Activated T-helper 1 cell treated with anti-CD3 and anti-CD28 coated beads, Interleukin-2, amount 50 U/mL, for 16 hours (primary cell): Measurements from ENCODE around the gene SH3PXD2B.

Source experiments
- DNase-seq, 2 donors: peaks; one replicate each; pipeline ENCODE4 v3.0.0-alpha.2; 2020; ENCODE audit warnings: low read depth in 1 of 2, low spot score in 1 of 2

SH3PXD2B gene

DNA sequence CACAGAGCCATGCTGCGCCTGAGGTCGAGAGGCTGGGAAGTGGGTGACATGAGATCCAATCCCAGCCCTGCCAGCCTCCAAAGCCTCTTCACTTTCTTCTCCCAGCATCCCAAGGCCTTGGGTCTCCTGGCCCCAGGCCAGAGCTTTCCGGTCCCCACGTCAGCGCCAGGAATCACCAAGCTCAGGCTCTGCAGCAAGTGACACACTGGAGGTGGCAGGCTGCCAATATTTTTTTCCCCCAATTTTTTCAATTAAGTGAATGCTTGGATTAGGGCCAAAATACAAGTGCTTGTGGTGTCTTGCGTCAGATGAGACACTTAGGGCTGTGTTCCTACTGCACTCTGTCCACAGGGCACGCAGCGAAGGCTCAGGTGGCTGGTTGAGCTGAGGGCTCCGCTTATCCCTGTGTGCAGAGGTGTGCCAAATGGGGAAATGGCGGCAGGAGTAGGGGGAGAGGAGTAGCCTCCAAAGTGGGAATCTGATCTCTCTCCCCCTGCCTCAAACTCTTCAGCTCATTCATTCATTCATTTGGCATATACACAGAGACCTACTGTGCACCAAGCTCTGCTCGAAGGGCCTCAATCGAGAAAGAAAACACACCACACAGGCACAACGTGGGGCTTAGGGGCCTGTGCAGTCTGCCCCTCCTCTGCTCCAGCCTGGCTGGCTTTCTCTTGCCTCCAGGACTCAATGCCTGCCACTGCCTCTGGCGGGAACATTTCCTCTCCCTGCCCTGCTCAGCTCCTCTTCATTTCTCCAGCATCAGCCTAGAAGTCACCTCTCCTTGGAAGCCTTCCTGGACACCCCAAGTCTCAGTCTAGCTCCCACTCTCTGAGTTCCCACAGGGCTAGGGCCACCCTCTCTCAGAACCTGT is 16.6 kb downstream of the SH3PXD2B start:
- no peak for DNase-seq

DNA sequence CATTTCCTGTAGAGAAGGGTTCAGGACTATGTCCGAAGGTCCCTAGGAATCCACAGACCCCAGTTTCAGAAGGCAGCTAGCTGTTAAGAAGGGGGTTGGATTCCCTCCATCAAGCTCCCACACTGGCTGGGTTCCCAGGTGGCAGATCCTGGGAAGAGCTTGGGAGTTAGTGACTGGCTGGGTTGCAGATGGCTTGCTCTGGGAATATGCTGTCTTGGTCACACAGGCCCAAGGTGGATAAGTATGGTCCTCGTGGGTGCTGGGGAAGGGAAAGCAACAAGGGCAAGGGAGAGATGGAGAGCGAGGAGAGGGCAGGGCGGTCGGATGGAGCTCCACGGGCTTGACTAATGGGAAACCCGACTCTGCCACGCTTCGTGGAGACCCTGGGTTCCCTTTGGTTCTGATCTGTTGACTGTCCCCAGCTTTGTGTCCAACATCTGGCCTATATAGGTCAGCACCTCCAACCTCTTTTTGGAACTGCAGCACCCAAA is 17.4 kb downstream of the SH3PXD2B start:
- DNase-seq: no peak

- no peak for DNase-seq
Measured at GRCh38 chr5:172436078-172436878, 18.0 kb downstream of the SH3PXD2B start.

GRCh38 chr5:172435362-172436077 is 18.8 kb downstream of the SH3PXD2B start:
- DNase-seq: no peak

DNA sequence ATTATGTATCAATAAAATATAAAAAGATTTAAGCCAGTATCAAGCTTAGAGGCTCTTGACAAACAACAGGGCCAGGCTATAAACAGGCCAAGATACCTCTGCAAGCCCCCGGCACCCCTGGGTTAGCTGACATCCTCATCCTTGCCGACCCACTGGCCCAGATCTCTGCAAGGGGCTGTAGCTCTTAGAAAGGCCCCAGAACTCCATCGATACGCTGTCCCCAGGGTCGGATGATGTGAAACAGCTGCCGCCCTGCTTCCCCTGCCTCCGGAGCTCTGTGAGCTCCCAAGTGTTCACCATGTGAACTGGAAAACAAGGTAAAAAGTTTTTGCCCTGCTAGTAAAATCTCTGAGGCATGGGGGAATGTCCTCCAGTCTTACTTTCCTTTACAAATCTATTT is 20.1 kb downstream of the SH3PXD2B start:
- DNase-seq: no peak

- DNase-seq: no peak
Measured at GRCh38 chr5:172433513-172433912, 20.8 kb downstream of the SH3PXD2B start.

- DNase-seq: no peak
Measured at GRCh38 chr5:172433071-172433470, 21.3 kb downstream of the SH3PXD2B start.

DNA sequence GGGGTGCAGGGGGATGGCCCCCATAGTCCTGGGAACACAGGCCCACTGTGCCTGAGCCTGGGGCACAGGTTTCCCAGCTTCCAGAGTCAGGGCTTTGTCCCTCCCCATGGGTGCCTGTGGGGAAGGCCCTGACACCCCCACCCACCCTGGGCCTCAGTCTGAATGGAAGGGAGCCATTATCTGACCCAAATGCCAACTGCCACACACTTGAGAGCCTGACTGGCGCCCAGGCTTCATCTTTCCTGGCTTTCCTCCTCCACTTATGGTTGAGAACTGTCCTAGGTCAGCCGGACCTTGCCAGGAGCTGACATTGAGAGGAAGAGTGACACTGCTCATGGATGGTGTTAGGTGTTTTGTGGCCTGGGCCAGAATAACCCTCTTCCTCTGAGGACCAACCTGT is 24.0 kb downstream of the SH3PXD2B start:
- DNase-seq: no peak

- DNase-seq: no peak
Measured at GRCh38 chr5:172429201-172429940, 25.0 kb downstream of the SH3PXD2B start.

DNA sequence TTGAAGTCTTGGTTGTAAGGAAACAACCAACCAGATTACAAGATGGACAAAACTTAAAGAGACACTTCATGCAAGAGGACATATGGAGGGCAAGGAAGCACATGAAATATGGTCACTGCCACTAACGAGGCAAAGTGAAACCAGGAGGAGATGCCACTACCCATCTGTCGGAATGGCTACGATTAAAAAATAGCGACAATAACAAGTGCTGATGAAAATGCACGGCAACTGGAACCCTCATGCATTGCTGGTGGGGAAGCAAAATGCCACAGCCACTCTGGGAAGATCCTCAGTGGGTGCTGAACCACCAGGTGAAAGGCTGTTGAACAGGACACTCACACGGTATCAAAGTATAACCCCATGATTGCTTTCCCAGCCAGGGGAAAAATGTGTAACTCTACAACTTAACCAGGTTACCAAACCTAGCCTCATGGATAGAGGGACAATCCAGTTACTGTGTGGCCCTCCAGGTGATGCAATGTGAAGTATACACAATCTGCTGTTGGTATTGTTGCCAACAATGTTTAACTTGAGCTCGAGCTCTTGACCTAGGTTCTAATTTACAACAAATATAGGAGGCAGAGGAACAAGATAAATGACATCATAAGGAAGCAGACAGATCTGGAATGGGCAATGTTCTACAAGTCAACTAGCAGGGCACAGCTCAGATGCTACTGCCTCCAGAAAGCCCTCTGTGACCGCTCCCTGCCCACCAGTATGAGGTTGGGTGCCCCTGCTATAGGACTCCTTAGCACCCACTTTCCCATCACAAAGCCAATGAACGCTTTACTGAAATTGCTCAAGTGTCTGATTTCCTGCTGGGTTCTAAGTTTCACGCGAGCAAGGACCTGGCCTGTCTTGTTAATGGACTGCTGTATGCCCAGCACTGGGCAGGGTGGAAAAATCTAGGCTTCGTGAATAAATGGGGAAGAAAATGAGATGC is 25.8 kb downstream of the SH3PXD2B start:
- no peak for DNase-seq

- DNase-seq: no peak
Measured at GRCh38 chr5:172427202-172427601, 27.1 kb downstream of the SH3PXD2B start.

DNA sequence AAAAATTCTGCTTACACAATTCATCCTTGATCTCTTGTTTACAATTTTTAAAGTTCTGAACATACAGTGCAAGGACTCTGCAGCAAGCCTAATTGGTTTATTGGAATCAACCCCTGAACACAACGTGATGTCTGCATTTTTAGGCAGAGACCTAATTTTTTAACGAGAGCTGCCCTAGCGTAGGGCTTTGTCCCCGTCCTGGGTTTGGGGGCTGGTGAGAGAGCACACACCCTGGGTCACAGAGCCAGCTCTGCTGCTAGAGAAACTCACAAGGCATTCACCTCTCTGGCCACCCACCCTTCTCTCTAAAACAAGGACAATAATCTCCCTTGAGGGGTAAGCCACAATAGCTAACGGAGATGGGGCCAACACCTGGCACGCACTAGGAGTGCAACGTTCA is 28.2 kb downstream of the SH3PXD2B start:
- no peak for DNase-seq

- DNase-seq: no peak
Measured at GRCh38 chr5:172425402-172425801, 28.9 kb downstream of the SH3PXD2B start.

- no peak for DNase-seq
Measured at GRCh38 chr5:172424808-172425207, 29.5 kb downstream of the SH3PXD2B start.

DNA sequence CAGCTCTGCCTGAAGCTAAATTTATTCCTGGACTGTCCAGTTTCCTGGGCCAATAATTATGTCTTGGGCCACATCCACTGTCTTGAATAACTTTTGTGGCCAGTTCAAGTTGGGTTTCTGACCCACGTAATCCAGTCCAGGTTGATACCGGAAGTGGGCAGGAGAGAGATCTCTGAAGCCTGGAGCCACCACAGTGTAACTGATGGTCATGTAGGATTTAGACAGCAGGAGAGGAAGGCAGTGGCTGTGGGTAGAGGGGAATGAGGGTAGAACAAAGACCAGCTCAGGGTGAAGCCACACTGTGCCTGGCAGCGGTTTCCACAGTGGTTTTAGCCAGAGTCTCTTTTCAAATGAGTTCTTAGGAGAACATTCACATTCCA is 30.2 kb downstream of the SH3PXD2B start:
- DNase-seq: no peak

GRCh38 chr5:172423379-172424110 is 30.8 kb downstream of the SH3PXD2B start:
- no peak for DNase-seq

DNA sequence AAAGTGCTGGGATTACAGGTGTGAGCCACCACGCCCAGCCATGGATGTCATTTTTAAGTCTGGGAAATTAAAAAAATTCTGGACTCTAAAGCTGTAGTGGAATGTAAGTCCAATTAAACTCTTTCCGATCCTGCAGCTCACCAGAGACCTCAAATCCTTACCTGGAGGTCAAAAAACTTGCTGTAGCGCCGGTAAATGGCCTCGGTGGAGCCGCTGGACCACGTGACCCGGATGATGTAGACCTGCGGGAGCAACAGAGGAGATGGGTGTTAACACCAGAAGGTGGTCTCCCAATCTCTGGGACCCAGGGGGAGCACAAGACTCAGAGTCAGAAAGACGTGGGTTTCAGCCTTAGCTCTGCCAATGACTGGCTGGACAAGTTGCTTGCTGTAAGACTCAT is 32.1 kb downstream of the SH3PXD2B start:
- DNase-seq: no peak

GRCh38 chr5:172421020-172421419 is 33.3 kb downstream of the SH3PXD2B start:
- DNase-seq: no peak
